ENCODE results near the gene ZAR1L.

ZAR1L gene

DNA sequence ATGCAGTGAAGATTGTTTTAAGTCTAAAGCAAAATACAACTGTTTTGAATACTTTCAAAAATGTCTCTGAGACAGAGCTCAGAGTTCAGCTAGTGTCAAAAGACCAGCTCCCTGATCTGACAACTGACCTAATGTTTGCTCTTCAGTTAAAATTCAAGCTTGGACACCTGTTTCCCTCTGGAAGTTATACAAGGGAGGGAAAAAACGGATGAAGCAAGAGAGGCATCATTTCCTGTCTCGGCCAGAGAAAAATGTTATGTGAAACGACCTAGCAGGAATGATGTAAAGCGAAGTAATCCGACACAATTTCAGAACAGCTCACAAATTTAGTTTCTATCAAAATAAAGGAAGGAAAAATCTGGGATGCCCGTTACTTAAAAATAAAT is 59.4 kb downstream of the ZAR1L start:
- DNase-seq (ENCODE audit: low read depth, low spot score): no peak

DNA sequence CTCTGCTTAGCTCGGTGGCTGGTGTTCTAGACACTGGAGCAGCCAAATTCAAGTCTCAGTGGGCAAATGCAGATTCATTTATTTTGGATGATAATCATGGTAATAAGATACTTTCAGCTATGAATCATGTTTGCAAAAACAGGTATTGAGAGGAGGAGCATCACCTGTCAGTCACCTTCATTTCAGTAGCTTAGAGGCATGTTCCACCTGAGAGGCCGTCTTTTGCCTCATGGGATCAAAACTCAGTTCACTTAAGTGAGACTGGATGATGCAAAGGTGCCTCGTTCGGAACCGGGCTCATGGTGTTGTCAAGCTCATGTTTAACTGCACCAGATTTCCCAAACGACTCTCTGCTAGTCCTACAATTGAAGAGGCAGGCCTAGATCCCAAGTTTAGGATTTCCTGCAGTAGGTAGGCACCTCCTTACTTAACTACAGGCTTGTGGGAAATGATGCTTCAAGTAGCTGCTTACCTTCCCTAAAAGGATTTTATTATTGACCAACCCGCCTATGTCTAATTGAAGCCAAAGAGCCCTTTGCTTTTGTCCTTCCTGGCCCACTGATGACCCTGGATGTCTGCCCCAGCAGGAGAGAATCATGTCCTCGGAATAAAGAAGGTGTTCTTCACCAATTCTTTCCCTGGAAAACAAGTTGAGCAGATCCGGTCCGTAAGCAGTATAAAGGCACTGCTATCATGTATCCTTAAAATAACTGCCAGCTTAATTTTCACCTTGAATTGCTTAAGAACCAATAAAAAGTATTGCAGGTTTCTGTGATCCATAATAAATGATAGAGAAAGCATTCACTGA is 60.0 kb downstream of the ZAR1L start:
- DNase-seq (ENCODE audit: low read depth, low spot score): no peak

DNA sequence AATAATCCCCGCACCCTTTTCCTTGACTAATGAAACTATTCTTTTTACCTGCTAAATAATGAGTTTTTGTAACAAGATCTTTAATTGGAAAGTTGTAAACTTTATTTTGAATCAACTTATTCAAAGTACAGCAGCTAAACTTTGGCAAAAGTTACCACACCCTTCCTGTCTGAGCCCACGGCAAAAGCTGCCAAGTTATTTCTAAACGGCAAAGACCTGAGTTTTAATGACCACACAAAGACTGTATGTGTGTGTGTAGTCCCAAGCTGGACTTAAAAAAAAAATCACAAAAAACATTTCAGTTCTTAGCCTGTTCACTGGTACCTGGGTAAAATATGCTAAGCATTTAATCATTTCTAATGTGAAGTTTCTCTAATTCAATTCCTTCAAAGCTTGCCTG is 60.7 kb downstream of the ZAR1L start:
- DNase-seq (ENCODE audit: low read depth, low spot score): no peak

DNA sequence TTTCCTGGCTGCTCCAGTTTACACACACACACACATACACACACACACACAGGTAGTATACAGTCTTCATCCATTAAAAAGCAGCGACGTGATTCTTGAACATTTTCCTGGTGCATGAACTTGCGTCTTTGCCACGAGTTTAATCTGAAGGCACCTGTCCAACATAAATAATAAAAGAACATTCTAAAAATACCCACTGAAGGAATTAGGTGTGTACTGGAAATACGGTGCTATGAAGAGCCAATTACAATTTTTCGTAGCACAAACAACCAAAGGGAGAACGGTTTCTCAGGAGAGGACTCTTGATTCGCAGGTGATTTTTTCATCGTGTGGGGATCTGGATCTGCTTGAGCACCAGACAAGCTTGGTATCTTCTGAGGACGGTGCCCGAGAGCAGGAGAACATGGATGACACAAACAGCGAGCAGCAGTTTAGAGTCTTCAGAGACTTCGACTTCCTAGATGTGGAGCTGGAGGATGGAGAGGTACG is 61.2 kb downstream of the ZAR1L start:
- DNase-seq (ENCODE audit: low read depth, low spot score): no peak

Measured in brain pericyte (primary cell).